Muscle of back (tissue), 11 donors: Measurements from ENCODE around the gene METRN. TPM values are rescaled to one million over a fixed set of nuclear protein-coding genes. Genes with fewer than 3 reads are reported as not detected.

ENCODE experiments used
- DNase-seq, 3 donors: peaks; one replicate each; pipeline versions ENCODE4 v3.0.0 to v3.0.0-alpha.2; 2013
- polyA plus RNA-seq, 10 donors: library from polyadenylated mRNA; unstranded; fragments of 120-200 nt; gene quantifications; one replicate each; pipeline ENCODE4 v1.2.1, GENCODE V29; 2013; ENCODE audit not compliant: insufficient read length in 10 of 10

The METRN gene
- polyA plus RNA-seq, 10 donors: 18.5 to 34.8 (median 27.3) TPM

- DNase-seq: no peak
Observed at GRCh38 chr16:722835-723633, 8.1 kb downstream of the METRN start.

- no peak for DNase-seq
Observed at GRCh38 chr16:723695-724094, 8.8 kb downstream of the METRN start.

GRCh38 chr16:724188-725040 lies 9.5 kb downstream of the METRN start:
- no peak for DNase-seq

- no peak for DNase-seq
Observed at GRCh38 chr16:725041-725376, 10.1 kb downstream of the METRN start.

- no peak for DNase-seq
Observed at GRCh38 chr16:725463-726187, 10.7 kb downstream of the METRN start.

GRCh38 chr16:726188-726437 lies 11.2 kb downstream of the METRN start:
- no peak for DNase-seq

- peak in 1 of 3 donors; percentile 46 for DNase-seq
Observed at GRCh38 chr16:726438-727290, 11.7 kb downstream of the METRN start, which contains the start of the genes CCDC78 and HAGHL. Gene CCDC78 (minus strand): TSS chr16:726443. CDS start chr16:726367, 76 bp downstream. Gene HAGHL (plus strand): TSS chr16:727106. CDS start chr16:727510, 404 bp downstream.

GRCh38 chr16:727291-727977 lies 12.5 kb downstream of the METRN start:
- DNase-seq: peak in 1 of 3 donors; percentile 45

- peak in 1 of 3 donors; percentile 71 for DNase-seq
Observed at GRCh38 chr16:728131-728889, 13.4 kb downstream of the METRN start.

GRCh38 chr16:728890-729744 lies 14.2 kb downstream of the METRN start:
- DNase-seq: no peak

GRCh38 chr16:729768-730665 lies 15.1 kb downstream of the METRN start:
- DNase-seq: no peak

GRCh38 chr16:730666-731509 lies 16.0 kb downstream of the METRN start:
- no peak for DNase-seq

GRCh38 chr16:732332-732731 lies 17.4 kb downstream of the METRN start:
- DNase-seq: no peak

- DNase-seq: no peak
Observed at GRCh38 chr16:732936-733335, 18.0 kb downstream of the METRN start.

GRCh38 chr16:733382-734207 lies 18.7 kb downstream of the METRN start:
- DNase-seq: no peak
